Measurements from ENCODE around the gene MACROD1.

The MACROD1 gene

DNA sequence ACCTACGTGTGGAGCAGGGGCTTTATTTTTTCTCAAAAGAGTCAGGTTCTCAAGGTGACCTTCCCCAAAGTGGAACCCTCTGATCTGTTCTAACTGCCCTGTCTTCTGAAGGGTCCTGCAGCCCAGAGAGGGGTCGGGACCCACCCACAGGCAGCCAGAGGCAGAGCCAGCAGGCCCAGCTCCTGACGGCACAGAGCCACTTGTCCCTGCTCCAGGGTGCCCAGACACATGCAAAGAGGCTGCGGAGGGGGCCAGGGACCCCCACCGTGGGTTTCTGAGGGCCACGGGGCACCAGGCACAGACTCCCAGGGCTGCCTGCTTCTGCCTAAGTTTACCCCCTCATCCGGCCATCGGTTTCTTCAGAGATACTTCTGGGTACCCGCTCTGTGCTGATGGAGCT lies 93.0 kb downstream of the MACROD1 start:
- H3K27me3 ChIP-seq (ENCODE audit: control insufficient read depth in 2 of 2, insufficient read depth in 2 of 2, low read length in 2 of 2): no peaks in the 10 kb centered on the region
- H3K27ac ChIP-seq (ENCODE audit: low read depth in 2 of 2, low read length in 2 of 2): no peak overlapping the region
- H3K9me3 ChIP-seq (ENCODE audit: control insufficient read depth in 2 of 2, low read length in 2 of 2): no peaks in the 10 kb centered on the region
- H3K4me1 ChIP-seq (ENCODE audit: control insufficient read depth in 2 of 2, insufficient read depth in 2 of 2, low read length in 2 of 2): no peaks in the 10 kb centered on the region
- H3K4me3 ChIP-seq (ENCODE audit: low read length in 2 of 2): no peak overlapping the region
- no peaks in the 10 kb centered on the region for H3K36me3 ChIP-seq (ENCODE audit: control insufficient read depth in 2 of 2, insufficient read depth in 2 of 2, low read length in 2 of 2)
- H3K9ac ChIP-seq (ENCODE audit: low read depth in 1 of 2, low read length in 2 of 2): no peak overlapping the region

DNA sequence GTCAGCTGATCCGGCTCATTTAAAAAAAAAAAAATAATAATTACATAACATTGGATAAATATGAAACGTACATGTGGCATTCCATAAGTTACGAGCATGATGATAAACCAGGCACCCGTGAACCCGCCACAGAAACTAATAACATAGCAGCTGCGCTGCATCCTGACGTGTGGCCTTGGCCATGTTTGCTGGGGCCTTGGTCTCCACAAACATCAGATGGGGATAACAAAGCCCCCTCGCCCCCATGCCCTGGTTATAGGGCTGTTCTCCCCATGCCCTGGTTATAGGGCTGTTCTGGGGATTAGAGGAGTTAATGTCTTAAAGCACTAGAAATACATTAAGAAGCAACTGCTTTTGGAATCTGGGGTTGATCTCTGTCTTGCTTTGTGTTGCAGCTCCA lies 93.5 kb downstream of the MACROD1 start:
- Histone ChIP-seq H3K27me3 (ENCODE audit: control insufficient read depth in 2 of 2, insufficient read depth in 2 of 2, low read length in 2 of 2) (no peaks in the 10 kb centered on the region), H3K4me1 (ENCODE audit: control insufficient read depth in 2 of 2, insufficient read depth in 2 of 2, low read length in 2 of 2) (no peaks in the 10 kb centered on the region), H3K27ac (ENCODE audit: low read depth in 2 of 2, low read length in 2 of 2) (no peak overlapping the region), H3K4me3 (ENCODE audit: low read length in 2 of 2) (no peak overlapping the region), H3K9ac (ENCODE audit: low read depth in 1 of 2, low read length in 2 of 2) (no peak overlapping the region), H3K36me3 (ENCODE audit: control insufficient read depth in 2 of 2, insufficient read depth in 2 of 2, low read length in 2 of 2) (no peaks in the 10 kb centered on the region), H3K9me3 (ENCODE audit: control insufficient read depth in 2 of 2, low read length in 2 of 2) (no peaks in the 10 kb centered on the region)

DNA sequence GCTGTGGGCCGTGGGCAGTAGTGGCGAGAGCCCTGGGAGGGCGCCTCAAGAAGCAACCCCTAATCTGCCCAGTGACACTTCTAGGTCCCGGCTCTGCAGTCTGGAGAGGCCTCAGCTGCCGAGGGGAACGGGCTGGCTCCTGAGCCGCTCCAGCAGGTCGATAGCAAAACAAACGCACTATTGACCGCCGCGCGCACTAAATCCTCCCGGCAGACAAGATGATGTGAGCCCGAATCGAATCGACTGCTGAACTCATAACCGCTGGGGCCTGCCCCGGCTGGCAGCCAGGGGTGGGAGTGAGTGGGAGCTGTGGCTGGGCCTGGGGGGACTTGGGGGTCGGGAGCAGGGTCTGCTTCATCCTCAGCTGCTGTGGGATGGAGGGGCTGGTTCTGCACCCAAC lies 94.1 kb downstream of the MACROD1 start:
- Histone ChIP-seq H3K4me3 (ENCODE audit: low read length in 2 of 2) (no peak overlapping the region), H3K36me3 (ENCODE audit: control insufficient read depth in 2 of 2, insufficient read depth in 2 of 2, low read length in 2 of 2) (no peaks in the 10 kb centered on the region), H3K27me3 (ENCODE audit: control insufficient read depth in 2 of 2, insufficient read depth in 2 of 2, low read length in 2 of 2) (no peaks in the 10 kb centered on the region), H3K9me3 (ENCODE audit: control insufficient read depth in 2 of 2, low read length in 2 of 2) (no peaks in the 10 kb centered on the region), H3K9ac (ENCODE audit: low read depth in 1 of 2, low read length in 2 of 2) (no peak overlapping the region), H3K4me1 (ENCODE audit: control insufficient read depth in 2 of 2, insufficient read depth in 2 of 2, low read length in 2 of 2) (no peaks in the 10 kb centered on the region), H3K27ac (ENCODE audit: low read depth in 2 of 2, low read length in 2 of 2) (no peak overlapping the region)

GRCh38 chr11:64070314-64070681 lies 95.6 kb downstream of the MACROD1 start:
- H3K9me3 ChIP-seq (ENCODE audit: control insufficient read depth in 2 of 2, low read length in 2 of 2): no peaks in the 10 kb centered on the region
- H3K36me3 ChIP-seq (ENCODE audit: control insufficient read depth in 2 of 2, insufficient read depth in 2 of 2, low read length in 2 of 2): no peaks in the 10 kb centered on the region
- H3K9ac ChIP-seq (ENCODE audit: low read depth in 1 of 2, low read length in 2 of 2): no peak overlapping the region
- no peak overlapping the region for H3K4me3 ChIP-seq (ENCODE audit: low read length in 2 of 2)
- no peaks in the 10 kb centered on the region for H3K27me3 ChIP-seq (ENCODE audit: control insufficient read depth in 2 of 2, insufficient read depth in 2 of 2, low read length in 2 of 2)
- no peaks in the 10 kb centered on the region for H3K4me1 ChIP-seq (ENCODE audit: control insufficient read depth in 2 of 2, insufficient read depth in 2 of 2, low read length in 2 of 2)
- no peak overlapping the region for H3K27ac ChIP-seq (ENCODE audit: low read depth in 2 of 2, low read length in 2 of 2)

GRCh38 chr11:64069401-64070313 lies 96.3 kb downstream of the MACROD1 start:
- H3K36me3 ChIP-seq (ENCODE audit: control insufficient read depth in 2 of 2, insufficient read depth in 2 of 2, low read length in 2 of 2): no peaks in the 10 kb centered on the region
- H3K27ac ChIP-seq (ENCODE audit: low read depth in 2 of 2, low read length in 2 of 2): no peak overlapping the region
- H3K9ac ChIP-seq (ENCODE audit: low read depth in 1 of 2, low read length in 2 of 2): no peak overlapping the region
- no peaks in the 10 kb centered on the region for H3K4me1 ChIP-seq (ENCODE audit: control insufficient read depth in 2 of 2, insufficient read depth in 2 of 2, low read length in 2 of 2)
- no peak overlapping the region for H3K4me3 ChIP-seq (ENCODE audit: low read length in 2 of 2)
- no peaks in the 10 kb centered on the region for H3K27me3 ChIP-seq (ENCODE audit: control insufficient read depth in 2 of 2, insufficient read depth in 2 of 2, low read length in 2 of 2)
- no peaks in the 10 kb centered on the region for H3K9me3 ChIP-seq (ENCODE audit: control insufficient read depth in 2 of 2, low read length in 2 of 2)

- no peak overlapping the region for H3K9ac ChIP-seq (ENCODE audit: low read depth in 1 of 2, low read length in 2 of 2)
- no peaks in the 10 kb centered on the region for H3K27me3 ChIP-seq (ENCODE audit: control insufficient read depth in 2 of 2, insufficient read depth in 2 of 2, low read length in 2 of 2)
Observed at GRCh38 chr11:64068705-64069400, 97.1 kb downstream of the MACROD1 start.

DNA sequence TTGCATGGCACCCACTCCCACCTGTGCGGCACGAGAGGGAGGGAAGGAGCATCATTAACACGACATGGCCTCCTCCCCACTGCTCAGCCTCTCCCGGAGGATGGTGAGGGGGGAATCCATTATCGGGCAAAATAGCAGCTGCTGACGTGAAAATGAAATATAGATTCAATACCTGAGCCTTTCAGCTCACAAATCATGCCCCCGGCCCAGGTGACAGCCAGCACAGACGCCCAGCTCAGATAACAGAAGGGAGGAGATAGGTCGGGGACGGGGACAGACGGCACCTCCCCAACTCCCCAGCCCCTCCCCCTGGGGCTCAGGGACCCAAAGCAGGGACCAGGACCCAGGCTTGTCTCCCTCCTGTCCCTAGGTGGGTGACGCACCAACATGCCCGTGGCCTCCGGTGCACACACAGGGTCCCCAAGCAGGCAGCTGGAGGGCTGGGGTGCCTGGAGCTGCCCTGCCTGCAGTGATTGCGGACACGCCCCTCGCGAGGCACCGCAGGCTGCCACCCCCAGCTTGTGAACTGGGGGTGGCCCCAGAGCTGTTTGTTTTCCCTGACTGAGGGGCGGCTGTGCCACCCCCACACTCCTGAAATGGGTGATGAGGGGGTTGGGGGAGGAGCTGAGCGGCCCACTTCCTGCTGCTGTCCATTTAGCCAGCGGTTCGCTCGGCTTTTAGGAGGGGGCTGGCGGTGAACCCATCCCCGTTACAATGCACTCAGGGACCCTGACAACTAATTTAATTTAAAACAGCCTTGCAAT lies 98.5 kb downstream of the MACROD1 start:
- peaks cover 0 to 3% of the 10 kb centered on the region in 2 donors for H3K27me3 ChIP-seq (ENCODE audit: control insufficient read depth in 2 of 2, insufficient read depth in 2 of 2, low read length in 2 of 2)
- H3K4me3 ChIP-seq (ENCODE audit: low read length in 2 of 2): no peak overlapping the region
- H3K9me3 ChIP-seq (ENCODE audit: control insufficient read depth in 2 of 2, low read length in 2 of 2): no peaks in the 10 kb centered on the region
- no peak overlapping the region for H3K27ac ChIP-seq (ENCODE audit: low read depth in 2 of 2, low read length in 2 of 2)
- H3K4me1 ChIP-seq (ENCODE audit: control insufficient read depth in 2 of 2, insufficient read depth in 2 of 2, low read length in 2 of 2): no peaks in the 10 kb centered on the region
- H3K9ac ChIP-seq (ENCODE audit: low read depth in 1 of 2, low read length in 2 of 2): no peak overlapping the region
- no peaks in the 10 kb centered on the region for H3K36me3 ChIP-seq (ENCODE audit: control insufficient read depth in 2 of 2, insufficient read depth in 2 of 2, low read length in 2 of 2)

More at GRCh38 chr11:64068705-64069400, 97.1 kb downstream of the MACROD1 start:
- no peak overlapping the region for H3K4me3 ChIP-seq (ENCODE audit: low read length in 2 of 2)
- H3K9me3 ChIP-seq (ENCODE audit: control insufficient read depth in 2 of 2, low read length in 2 of 2): no peaks in the 10 kb centered on the region
- no peak overlapping the region for H3K27ac ChIP-seq (ENCODE audit: low read depth in 2 of 2, low read length in 2 of 2)
- no peaks in the 10 kb centered on the region for H3K36me3 ChIP-seq (ENCODE audit: control insufficient read depth in 2 of 2, insufficient read depth in 2 of 2, low read length in 2 of 2)
- H3K4me1 ChIP-seq (ENCODE audit: control insufficient read depth in 2 of 2, insufficient read depth in 2 of 2, low read length in 2 of 2): no peaks in the 10 kb centered on the region

- Histone ChIP-seq H3K27ac (ENCODE audit: low read depth in 2 of 2, low read length in 2 of 2) (no peak overlapping the region), H3K9ac (ENCODE audit: low read depth in 1 of 2, low read length in 2 of 2) (no peak overlapping the region), H3K27me3 (ENCODE audit: control insufficient read depth in 2 of 2, insufficient read depth in 2 of 2, low read length in 2 of 2) (peaks cover 2 to 9% of the 10 kb centered on the region in 2 donors), H3K4me3 (ENCODE audit: low read length in 2 of 2) (no peak overlapping the region), H3K36me3 (ENCODE audit: control insufficient read depth in 2 of 2, insufficient read depth in 2 of 2, low read length in 2 of 2) (no peaks in the 10 kb centered on the region), H3K9me3 (ENCODE audit: control insufficient read depth in 2 of 2, low read length in 2 of 2) (no peaks in the 10 kb centered on the region), H3K4me1 (ENCODE audit: control insufficient read depth in 2 of 2, insufficient read depth in 2 of 2, low read length in 2 of 2) (peaks cover 0 to 6% of the 10 kb centered on the region in 2 donors)
Observed at GRCh38 chr11:64065712-64066111, 100.2 kb downstream of the MACROD1 start.

DNA sequence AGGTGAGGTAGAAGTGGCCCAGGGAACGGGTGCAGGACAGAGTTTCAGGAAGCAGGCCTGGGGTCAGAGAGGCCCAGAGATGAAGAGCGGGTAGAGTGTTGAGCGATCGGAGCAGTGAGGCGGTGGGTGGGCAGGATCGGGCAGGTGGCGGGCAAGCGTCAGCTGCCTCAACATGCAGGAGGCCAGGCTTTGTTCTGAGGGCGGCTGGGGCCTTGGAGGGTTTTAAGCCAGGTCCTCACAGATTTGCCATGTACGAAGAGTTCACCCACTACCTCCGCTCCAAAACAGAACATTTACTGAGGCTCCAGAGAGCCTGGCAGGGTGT lies 100.8 kb downstream of the MACROD1 start:
- Histone ChIP-seq H3K9me3 (ENCODE audit: control insufficient read depth in 2 of 2, low read length in 2 of 2) (no peaks in the 10 kb centered on the region), H3K27ac (ENCODE audit: low read depth in 2 of 2, low read length in 2 of 2) (no peak overlapping the region), H3K4me1 (ENCODE audit: control insufficient read depth in 2 of 2, insufficient read depth in 2 of 2, low read length in 2 of 2) (peaks cover 0 to 6% of the 10 kb centered on the region in 2 donors), H3K4me3 (ENCODE audit: low read length in 2 of 2) (no peak overlapping the region), H3K36me3 (ENCODE audit: control insufficient read depth in 2 of 2, insufficient read depth in 2 of 2, low read length in 2 of 2) (no peaks in the 10 kb centered on the region), H3K9ac (ENCODE audit: low read depth in 1 of 2, low read length in 2 of 2) (no peak overlapping the region), H3K27me3 (ENCODE audit: control insufficient read depth in 2 of 2, insufficient read depth in 2 of 2, low read length in 2 of 2) (peaks cover 2 to 9% of the 10 kb centered on the region in 2 donors)

Measured in mucosa of rectum (tissue), 2 donors.